SK-N-SH (cell line): Measurements from ENCODE around the gene S100A16.

Experiments used
- RAD21 ChIP-seq: IDR thresholded peaks from 2 replicates; pipeline ENCODE4 v1.6.1; 2012; ENCODE audit warnings: mild to moderate bottlenecking, low read length
- RFX5 ChIP-seq: IDR thresholded peaks from 2 replicates; pipeline ENCODE4 v1.6.1; 2012; ENCODE audit warnings: mild to moderate bottlenecking, improper control_type of control experiment, low read length
- TF ChIP-seq, protein P1 (sequence below): fragments of 200-600 bp; sonication (generic); IDR thresholded peaks from 2 replicates; pipeline ENCODE4 v1.6.1; 2017; ENCODE audit warnings: antibody characterized with exemption, mild to moderate bottlenecking, moderate library complexity
- TF ChIP-seq, protein P2 (sequence below): IDR thresholded peaks from 2 replicates; pipeline ENCODE4 v1.6.1; 2012; ENCODE audit warnings: mild to moderate bottlenecking, low read depth, low read length, moderate library complexity

GRCh38 chr1:153615406-153615805 lies 2.5 kb upstream of the S100A16 start:
- TF ChIP-seq, protein P1, sequence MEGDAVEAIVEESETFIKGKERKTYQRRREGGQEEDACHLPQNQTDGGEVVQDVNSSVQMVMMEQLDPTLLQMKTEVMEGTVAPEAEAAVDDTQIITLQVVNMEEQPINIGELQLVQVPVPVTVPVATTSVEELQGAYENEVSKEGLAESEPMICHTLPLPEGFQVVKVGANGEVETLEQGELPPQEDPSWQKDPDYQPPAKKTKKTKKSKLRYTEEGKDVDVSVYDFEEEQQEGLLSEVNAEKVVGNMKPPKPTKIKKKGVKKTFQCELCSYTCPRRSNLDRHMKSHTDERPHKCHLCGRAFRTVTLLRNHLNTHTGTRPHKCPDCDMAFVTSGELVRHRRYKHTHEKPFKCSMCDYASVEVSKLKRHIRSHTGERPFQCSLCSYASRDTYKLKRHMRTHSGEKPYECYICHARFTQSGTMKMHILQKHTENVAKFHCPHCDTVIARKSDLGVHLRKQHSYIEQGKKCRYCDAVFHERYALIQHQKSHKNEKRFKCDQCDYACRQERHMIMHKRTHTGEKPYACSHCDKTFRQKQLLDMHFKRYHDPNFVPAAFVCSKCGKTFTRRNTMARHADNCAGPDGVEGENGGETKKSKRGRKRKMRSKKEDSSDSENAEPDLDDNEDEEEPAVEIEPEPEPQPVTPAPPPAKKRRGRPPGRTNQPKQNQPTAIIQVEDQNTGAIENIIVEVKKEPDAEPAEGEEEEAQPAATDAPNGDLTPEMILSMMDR, result no peak
- TF ChIP-seq, protein P2, sequence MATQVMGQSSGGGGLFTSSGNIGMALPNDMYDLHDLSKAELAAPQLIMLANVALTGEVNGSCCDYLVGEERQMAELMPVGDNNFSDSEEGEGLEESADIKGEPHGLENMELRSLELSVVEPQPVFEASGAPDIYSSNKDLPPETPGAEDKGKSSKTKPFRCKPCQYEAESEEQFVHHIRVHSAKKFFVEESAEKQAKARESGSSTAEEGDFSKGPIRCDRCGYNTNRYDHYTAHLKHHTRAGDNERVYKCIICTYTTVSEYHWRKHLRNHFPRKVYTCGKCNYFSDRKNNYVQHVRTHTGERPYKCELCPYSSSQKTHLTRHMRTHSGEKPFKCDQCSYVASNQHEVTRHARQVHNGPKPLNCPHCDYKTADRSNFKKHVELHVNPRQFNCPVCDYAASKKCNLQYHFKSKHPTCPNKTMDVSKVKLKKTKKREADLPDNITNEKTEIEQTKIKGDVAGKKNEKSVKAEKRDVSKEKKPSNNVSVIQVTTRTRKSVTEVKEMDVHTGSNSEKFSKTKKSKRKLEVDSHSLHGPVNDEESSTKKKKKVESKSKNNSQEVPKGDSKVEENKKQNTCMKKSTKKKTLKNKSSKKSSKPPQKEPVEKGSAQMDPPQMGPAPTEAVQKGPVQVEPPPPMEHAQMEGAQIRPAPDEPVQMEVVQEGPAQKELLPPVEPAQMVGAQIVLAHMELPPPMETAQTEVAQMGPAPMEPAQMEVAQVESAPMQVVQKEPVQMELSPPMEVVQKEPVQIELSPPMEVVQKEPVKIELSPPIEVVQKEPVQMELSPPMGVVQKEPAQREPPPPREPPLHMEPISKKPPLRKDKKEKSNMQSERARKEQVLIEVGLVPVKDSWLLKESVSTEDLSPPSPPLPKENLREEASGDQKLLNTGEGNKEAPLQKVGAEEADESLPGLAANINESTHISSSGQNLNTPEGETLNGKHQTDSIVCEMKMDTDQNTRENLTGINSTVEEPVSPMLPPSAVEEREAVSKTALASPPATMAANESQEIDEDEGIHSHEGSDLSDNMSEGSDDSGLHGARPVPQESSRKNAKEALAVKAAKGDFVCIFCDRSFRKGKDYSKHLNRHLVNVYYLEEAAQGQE, result no peak
- TF ChIP-seq RAD21, result no peak
- TF ChIP-seq RFX5, result no peak
